ENCODE measurements around the gene CORO2A.

GRCh38 chr9:98085058-98085457 is 107.4 kb downstream of the CORO2A start:
- TF ChIP-seq CTCF (IDR thresholded peaks at IDR 0.05) (no peak), SMC3 (IDR thresholded peaks at IDR 0.05; ENCODE audit: low read depth, low read length) (no peak), TAF1 (IDR thresholded peaks at IDR 0.05; ENCODE audit: borderline replicate concordance, low read depth, low read length) (no peak)
